WTC11 (cell line): ENCODE results near the gene HOXB6. TPM values are rescaled to one million over a fixed set of nuclear protein-coding genes. Genes with fewer than 3 reads are reported as not detected.

Experiments used
- ATAC-seq: fragments of 200-7000 bp; cut with Tn5 transposase; 2 replicates; pipeline ENCODE4 v1.10.0; 2021; ENCODE audit warnings: mild to moderate bottlenecking, moderate library complexity
- CTCF ChIA-PET: fragments of 300-600 bp; sonication (Branson Sonifier 250); formaldehyde crosslinking; loops from one replicate; lab custom pipeline; 2021; ENCODE audit warnings: antibody characterized with exemption; lab: Charles Lee
- POLR2A ChIA-PET: fragments of 350-600 bp; sonication (Branson Sonifier 250); formaldehyde crosslinking; loops from one replicate; lab custom pipeline; 2021; ENCODE audit warnings: antibody characterized with exemption; lab: Charles Lee
- DNase-seq: peaks from one replicate; pipeline ENCODE4 v3.0.0; 2021; ENCODE audit warnings: low spot score
- H3K27ac Mint-ChIP-seq: 2 replicates; pipeline ENCODE4 v1.8.0; 2021; ENCODE audit warnings: mixed read lengths
- H3K27me3 Mint-ChIP-seq: 2 replicates; pipeline ENCODE4 v1.8.0; 2021; ENCODE audit warnings: low read depth, mild to moderate bottlenecking, moderate library complexity, mixed read lengths
- H3K36me3 Mint-ChIP-seq: 2 replicates; pipeline ENCODE4 v1.8.0; 2021; ENCODE audit warnings: mixed read lengths
- H3K4me1 Mint-ChIP-seq: 2 replicates; pipeline ENCODE4 v1.8.0; 2022; ENCODE audit warnings: mixed read lengths
- H3K4me3 Mint-ChIP-seq: 2 replicates; pipeline ENCODE4 v1.8.0; 2021; ENCODE audit warnings: mild to moderate bottlenecking, moderate library complexity, mixed read lengths
- H3K9me3 Mint-ChIP-seq: 2 replicates; pipeline ENCODE4 v1.8.0; 2021; ENCODE audit warnings: mixed read lengths
- E2F4 ChIP-seq: sonication (generic); formaldehyde crosslinking; IDR thresholded peaks from 2 replicates; pipeline ENCODE4 v1.8.1; 2022; ENCODE audit warnings: low read depth, mild to moderate bottlenecking, moderate library complexity, missing genetic modification reagents, borderline replicate concordance
- ELF4 ChIP-seq: sonication (generic); formaldehyde crosslinking; IDR thresholded peaks from 2 replicates; pipeline ENCODE4 v1.8.1; 2022; ENCODE audit warnings: low read depth, mild to moderate bottlenecking, moderate library complexity, missing genetic modification reagents
- NFE2L1 ChIP-seq: sonication (generic); formaldehyde crosslinking; IDR thresholded peaks from 2 replicates; pipeline ENCODE4 v1.8.1; 2023; ENCODE audit warnings: missing genetic modification reagents
- NFYB ChIP-seq: sonication (generic); formaldehyde crosslinking; conservative IDR thresholded peaks from 2 replicates; pipeline ENCODE4 v1.8.0; 2022; ENCODE audit warnings: low read depth, missing genetic modification reagents
- NR3C1 ChIP-seq: sonication (generic); formaldehyde crosslinking; conservative IDR thresholded peaks from 2 replicates; pipeline ENCODE4 v1.8.1; 2023; ENCODE audit warnings: low read depth, mild to moderate bottlenecking, missing genetic modification reagents
- OVOL2 ChIP-seq: fragments of 250-450 bp; sonication (Bioruptor Pico); IDR thresholded peaks from 2 replicates; pipeline ENCODE4 v1.9.0; 2021; ENCODE audit warnings: mild to moderate bottlenecking, borderline replicate concordance
- RORB ChIP-seq: fragments of 250-450 bp; sonication (Bioruptor Pico); IDR thresholded peaks from 2 replicates; pipeline ENCODE4 v1.9.0; 2021; ENCODE audit warnings: mild to moderate bottlenecking
- STAT6 ChIP-seq: sonication (generic); formaldehyde crosslinking; conservative IDR thresholded peaks from 2 replicates; pipeline ENCODE4 v1.8.1; 2023; ENCODE audit warnings: mild to moderate bottlenecking, low read depth, missing genetic modification reagents, moderate library complexity
- USF1 ChIP-seq: sonication (generic); formaldehyde crosslinking; IDR thresholded peaks from 2 replicates; pipeline ENCODE4 v1.8.0; 2022; ENCODE audit warnings: mild to moderate bottlenecking, missing genetic modification reagents
- ZNF232 ChIP-seq: sonication (generic); formaldehyde crosslinking; IDR thresholded peaks from 2 replicates; pipeline ENCODE4 v1.8.0; 2022; ENCODE audit warnings: mild to moderate bottlenecking, missing genetic modification reagents
- total RNA-seq: library from RNA; stranded (reverse); gene quantifications from 3 replicates; pipeline ENCODE4 v1.2.3, GENCODE V29; 2021
- TF ChIP-seq, protein P1 (sequence below): fragments of 250-450 bp; sonication (Bioruptor Pico); IDR thresholded peaks from 2 replicates; pipeline ENCODE4 v2.1.2; 2022; ENCODE audit warnings: mild to moderate bottlenecking, moderate library complexity
- TF ChIP-seq, protein P2 (sequence below): sonication (generic); formaldehyde crosslinking; IDR thresholded peaks from 2 replicates; pipeline ENCODE4 v1.8.0; 2022; ENCODE audit warnings: mild to moderate bottlenecking, missing genetic modification reagents
- TF ChIP-seq, protein P3 (sequence below): sonication (generic); formaldehyde crosslinking; IDR thresholded peaks from 2 replicates; pipeline ENCODE4 v1.8.1; 2023; ENCODE audit warnings: mild to moderate bottlenecking, moderate library complexity, missing genetic modification reagents
- TF ChIP-seq, protein P4 (sequence below): sonication (generic); formaldehyde crosslinking; IDR thresholded peaks from 2 replicates; pipeline ENCODE4 v1.8.1; 2022; ENCODE audit warnings: missing genetic modification reagents, borderline replicate concordance

The HOXB6 gene
- total RNA-seq, 1 experiment from 2014 or later: not detected

DNA sequence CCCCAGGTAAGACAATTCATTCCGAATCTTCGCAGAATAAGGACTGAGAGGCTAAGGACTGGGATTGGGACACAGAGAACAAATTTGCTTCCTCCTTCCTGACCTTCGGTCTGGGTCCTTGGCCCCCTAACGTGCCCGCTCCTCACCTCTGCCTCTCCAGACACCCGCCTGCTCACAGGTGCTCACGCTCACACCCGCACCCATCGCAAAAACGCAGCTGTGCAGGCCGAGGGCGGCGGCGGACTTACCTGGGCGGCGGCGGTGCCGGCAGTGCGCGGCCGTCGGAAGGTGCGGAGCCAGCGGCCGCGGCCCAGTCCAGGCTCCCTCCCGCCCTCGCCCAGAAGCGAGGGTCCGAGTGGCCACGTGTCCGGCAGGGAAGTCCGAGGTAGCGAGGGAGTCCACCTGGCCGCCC lies 28.5 kb upstream of the HOXB6 start:
- Mint-ChIP-seq H3K4me1 (peaks cover 16% of the 10 kb centered on the region), H3K27ac (no peak overlapping the region), H3K9me3 (no peaks in the 10 kb centered on the region), H3K4me3 (no peak overlapping the region; the same call in 1 of the 2 replicates), H3K27me3 (peaks cover 100% of the 10 kb centered on the region; the same call in 1 of the 2 replicates)
- DNase-seq: no peak
- POLR2A ChIA-PET: no interaction called here
- CTCF ChIA-PET: interaction anchor here (1.7 to 2.2 kb wide), 2 partner anchors 9 to 91 kb away, joined by 4 to 9 read pairs; no protein-coding TSS in a partner anchor
- TF ChIP-seq USF1 (CRISPR knock-in tag): 0 out of 2 replicates have a peak, but pooled peaks have one; percentile 27
- TF ChIP-seq, protein P1, sequence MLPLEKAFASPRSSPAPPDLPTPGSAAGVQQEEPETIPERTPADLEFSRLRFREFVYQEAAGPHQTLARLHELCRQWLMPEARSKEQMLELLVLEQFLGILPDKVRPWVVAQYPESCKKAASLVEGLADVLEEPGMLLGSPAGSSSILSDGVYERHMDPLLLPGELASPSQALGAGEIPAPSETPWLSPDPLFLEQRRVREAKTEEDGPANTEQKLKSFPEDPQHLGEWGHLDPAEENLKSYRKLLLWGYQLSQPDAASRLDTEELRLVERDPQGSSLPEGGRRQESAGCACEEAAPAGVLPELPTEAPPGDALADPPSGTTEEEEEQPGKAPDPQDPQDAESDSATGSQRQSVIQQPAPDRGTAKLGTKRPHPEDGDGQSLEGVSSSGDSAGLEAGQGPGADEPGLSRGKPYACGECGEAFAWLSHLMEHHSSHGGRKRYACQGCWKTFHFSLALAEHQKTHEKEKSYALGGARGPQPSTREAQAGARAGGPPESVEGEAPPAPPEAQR (CRISPR knock-in tag): no peak
- TF ChIP-seq, protein P2, sequence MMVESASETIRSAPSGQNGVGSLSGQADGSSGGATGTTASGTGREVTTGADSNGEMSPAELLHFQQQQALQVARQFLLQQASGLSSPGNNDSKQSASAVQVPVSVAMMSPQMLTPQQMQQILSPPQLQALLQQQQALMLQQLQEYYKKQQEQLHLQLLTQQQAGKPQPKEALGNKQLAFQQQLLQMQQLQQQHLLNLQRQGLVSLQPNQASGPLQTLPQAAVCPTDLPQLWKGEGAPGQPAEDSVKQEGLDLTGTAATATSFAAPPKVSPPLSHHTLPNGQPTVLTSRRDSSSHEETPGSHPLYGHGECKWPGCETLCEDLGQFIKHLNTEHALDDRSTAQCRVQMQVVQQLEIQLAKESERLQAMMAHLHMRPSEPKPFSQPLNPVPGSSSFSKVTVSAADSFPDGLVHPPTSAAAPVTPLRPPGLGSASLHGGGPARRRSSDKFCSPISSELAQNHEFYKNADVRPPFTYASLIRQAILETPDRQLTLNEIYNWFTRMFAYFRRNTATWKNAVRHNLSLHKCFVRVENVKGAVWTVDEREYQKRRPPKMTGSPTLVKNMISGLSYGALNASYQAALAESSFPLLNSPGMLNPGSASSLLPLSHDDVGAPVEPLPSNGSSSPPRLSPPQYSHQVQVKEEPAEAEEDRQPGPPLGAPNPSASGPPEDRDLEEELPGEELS (CRISPR knock-in tag): 0 out of 2 replicates have a peak, but pooled peaks have one; percentile 36
- TF ChIP-seq, all 79 proteins: peak for 2
- ATAC-seq: peak; percentile 16
- no peaks in the 10 kb centered on the region; the same call in 1 of the 2 replicates for H3K36me3 Mint-ChIP-seq

DNA sequence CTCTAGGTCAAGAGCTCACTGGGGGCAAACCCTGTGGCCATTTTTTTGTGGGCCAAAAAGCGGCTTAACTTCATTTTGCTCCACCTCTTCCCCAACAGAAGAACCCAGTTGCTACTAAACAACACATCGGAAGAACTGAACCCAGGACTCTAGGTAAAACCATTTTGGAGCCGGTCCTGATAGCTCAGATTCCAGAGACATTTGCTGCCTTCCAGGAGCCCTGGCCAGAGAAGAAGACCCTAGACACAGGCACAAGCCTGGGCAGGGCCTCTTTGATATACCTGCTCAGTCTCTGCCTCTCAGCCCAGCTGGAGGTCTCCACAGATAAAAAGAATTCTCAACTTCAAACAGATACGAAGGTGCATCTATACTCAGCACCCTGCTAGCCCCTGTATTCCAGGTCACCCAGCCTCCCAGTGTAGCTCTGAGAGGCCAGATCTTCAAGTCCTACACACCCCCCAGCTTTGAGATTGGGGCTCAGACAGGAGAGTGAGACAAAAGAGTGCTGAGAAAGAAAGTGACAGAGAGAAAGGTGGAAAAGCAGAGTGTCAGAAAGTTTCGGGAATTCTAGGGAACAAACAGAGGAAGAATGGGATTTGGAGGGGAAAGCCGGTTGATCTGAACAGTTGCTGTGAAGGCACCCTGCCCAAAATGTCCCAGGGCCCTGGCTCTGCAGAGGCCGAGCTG lies 27.9 kb upstream of the HOXB6 start:
- TF ChIP-seq STAT6 (CRISPR knock-in tag): no peak
- no peak for TF ChIP-seq ZNF232 (CRISPR knock-in tag)
- TF ChIP-seq, protein P3, sequence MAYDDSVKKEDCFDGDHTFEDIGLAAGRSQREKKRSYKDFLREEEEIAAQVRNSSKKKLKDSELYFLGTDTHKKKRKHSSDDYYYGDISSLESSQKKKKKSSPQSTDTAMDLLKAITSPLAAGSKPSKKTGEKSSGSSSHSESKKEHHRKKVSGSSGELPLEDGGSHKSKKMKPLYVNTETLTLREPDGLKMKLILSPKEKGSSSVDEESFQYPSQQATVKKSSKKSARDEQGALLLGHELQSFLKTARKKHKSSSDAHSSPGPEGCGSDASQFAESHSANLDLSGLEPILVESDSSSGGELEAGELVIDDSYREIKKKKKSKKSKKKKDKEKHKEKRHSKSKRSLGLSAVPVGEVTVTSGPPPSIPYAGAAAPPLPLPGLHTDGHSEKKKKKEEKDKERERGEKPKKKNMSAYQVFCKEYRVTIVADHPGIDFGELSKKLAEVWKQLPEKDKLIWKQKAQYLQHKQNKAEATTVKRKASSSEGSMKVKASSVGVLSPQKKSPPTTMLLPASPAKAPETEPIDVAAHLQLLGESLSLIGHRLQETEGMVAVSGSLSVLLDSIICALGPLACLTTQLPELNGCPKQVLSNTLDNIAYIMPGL (CRISPR knock-in tag): no peak
- Mint-ChIP-seq H3K27me3 (peaks cover 100% of the 10 kb centered on the region; the same call in 1 of the 2 replicates), H3K9me3 (no peaks in the 10 kb centered on the region), H3K36me3 (no peaks in the 10 kb centered on the region; the same call in 1 of the 2 replicates), H3K4me3 (peak overlapping the region; percentile 22; the same call in 1 of the 2 replicates), H3K27ac (no peak overlapping the region), H3K4me1 (peaks cover 16% of the 10 kb centered on the region)
- POLR2A ChIA-PET: no interaction called here
- DNase-seq (no peak), ATAC-seq (no peak)
- CTCF ChIA-PET: interaction anchor here (0.9 to 2.2 kb wide), 6 partner anchors 10 to 252 kb away, joined by 3 to 9 read pairs (median 4); no protein-coding TSS in a partner anchor

GRCh38 chr17:48631693-48632578 lies 27.1 kb upstream of the HOXB6 start:
- POLR2A ChIA-PET: no interaction called here
- peaks cover 18% of the 10 kb centered on the region for H3K4me1 Mint-ChIP-seq
- no peak overlapping the region for H3K27ac Mint-ChIP-seq
- peaks cover 100% of the 10 kb centered on the region; the same call in 1 of the 2 replicates for H3K27me3 Mint-ChIP-seq
- H3K9me3 Mint-ChIP-seq: no peaks in the 10 kb centered on the region
- DNase-seq (no peak), ATAC-seq (no peak)
- CTCF ChIA-PET: interaction anchor here (0.7 to 2.2 kb wide), 7 partner anchors 9 to 253 kb away, joined by 3 to 9 read pairs (median 4); no protein-coding TSS in a partner anchor
- H3K36me3 Mint-ChIP-seq: no peaks in the 10 kb centered on the region; the same call in 1 of the 2 replicates
- no peak overlapping the region for H3K4me3 Mint-ChIP-seq
- TF ChIP-seq OVOL2 (CRISPR knock-in tag) (no peak), NFYB (CRISPR knock-in tag) (no peak), NR3C1 (CRISPR knock-in tag) (no peak), NFE2L1 (no peak), RORB (no peak), ZNF232 (CRISPR knock-in tag) (no peak), E2F4 (CRISPR knock-in tag) (no peak), ELF4 (no peak)
- TF ChIP-seq, protein P4, sequence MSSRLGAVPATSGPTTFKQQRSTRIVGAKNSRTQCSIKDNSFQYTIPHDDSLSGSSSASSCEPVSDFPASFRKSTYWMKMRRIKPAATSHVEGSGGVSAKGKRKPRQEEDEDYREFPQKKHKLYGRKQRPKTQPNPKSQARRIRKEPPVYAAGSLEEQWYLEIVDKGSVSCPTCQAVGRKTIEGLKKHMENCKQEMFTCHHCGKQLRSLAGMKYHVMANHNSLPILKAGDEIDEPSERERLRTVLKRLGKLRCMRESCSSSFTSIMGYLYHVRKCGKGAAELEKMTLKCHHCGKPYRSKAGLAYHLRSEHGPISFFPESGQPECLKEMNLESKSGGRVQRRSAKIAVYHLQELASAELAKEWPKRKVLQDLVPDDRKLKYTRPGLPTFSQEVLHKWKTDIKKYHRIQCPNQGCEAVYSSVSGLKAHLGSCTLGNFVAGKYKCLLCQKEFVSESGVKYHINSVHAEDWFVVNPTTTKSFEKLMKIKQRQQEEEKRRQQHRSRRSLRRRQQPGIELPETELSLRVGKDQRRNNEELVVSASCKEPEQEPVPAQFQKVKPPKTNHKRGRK (CRISPR knock-in tag): no peak
